Vagina (tissue), 2 donors: Measurements from ENCODE around the gene PITPNM2.

Source experiments
- POLR2A ChIP-seq, 2 donors: fragments of 450-650 bp; IDR thresholded peaks; one replicate each; pipeline ENCODE4 v1.6.1; 2017; ENCODE audit warnings: antibody characterized with exemption in 2 of 2, mild to moderate bottlenecking in 2 of 2, moderate library complexity in 2 of 2
- POLR2AphosphoS5 ChIP-seq, 2 donors: sonication (generic); formaldehyde crosslinking; IDR thresholded peaks; one replicate each; pipeline ENCODE4 v1.9.0; 2017; ENCODE audit warnings: antibody characterized with exemption in 2 of 2, mild to moderate bottlenecking in 2 of 2, low read depth in 1 of 2; ENCODE audit not compliant: insufficient read depth in 1 of 2
- TF ChIP-seq, protein P1 (sequence below), 3 experiments: fragments of 450-650 bp in 2 of 3; fragments of 200-600 bp in 1 of 3; sonication (generic) in 1 of 3; IDR thresholded peaks; one replicate each; pipeline ENCODE4 v1.5.1; 2017 to 2019; ENCODE audit warnings: antibody characterized with exemption in 3 of 3, mild to moderate bottlenecking in 2 of 3, moderate library complexity in 2 of 3

GRCh38 chr12:123102781-123103503, 47.9 kb downstream of the PITPNM2 start:
- TF ChIP-seq, protein P1, sequence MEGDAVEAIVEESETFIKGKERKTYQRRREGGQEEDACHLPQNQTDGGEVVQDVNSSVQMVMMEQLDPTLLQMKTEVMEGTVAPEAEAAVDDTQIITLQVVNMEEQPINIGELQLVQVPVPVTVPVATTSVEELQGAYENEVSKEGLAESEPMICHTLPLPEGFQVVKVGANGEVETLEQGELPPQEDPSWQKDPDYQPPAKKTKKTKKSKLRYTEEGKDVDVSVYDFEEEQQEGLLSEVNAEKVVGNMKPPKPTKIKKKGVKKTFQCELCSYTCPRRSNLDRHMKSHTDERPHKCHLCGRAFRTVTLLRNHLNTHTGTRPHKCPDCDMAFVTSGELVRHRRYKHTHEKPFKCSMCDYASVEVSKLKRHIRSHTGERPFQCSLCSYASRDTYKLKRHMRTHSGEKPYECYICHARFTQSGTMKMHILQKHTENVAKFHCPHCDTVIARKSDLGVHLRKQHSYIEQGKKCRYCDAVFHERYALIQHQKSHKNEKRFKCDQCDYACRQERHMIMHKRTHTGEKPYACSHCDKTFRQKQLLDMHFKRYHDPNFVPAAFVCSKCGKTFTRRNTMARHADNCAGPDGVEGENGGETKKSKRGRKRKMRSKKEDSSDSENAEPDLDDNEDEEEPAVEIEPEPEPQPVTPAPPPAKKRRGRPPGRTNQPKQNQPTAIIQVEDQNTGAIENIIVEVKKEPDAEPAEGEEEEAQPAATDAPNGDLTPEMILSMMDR (IDR thresholded peaks at IDR 0.05): no peak
- TF ChIP-seq POLR2AphosphoS5 (IDR thresholded peaks at IDR 0.05; ENCODE audit: insufficient read depth in 1 of 2, low read depth in 1 of 2) (no peak), POLR2A (IDR thresholded peaks at IDR 0.05) (no peak)
